ENCODE measurements around the gene TSPAN11. TPM values are rescaled to one million over a fixed set of nuclear protein-coding genes. Genes with fewer than 3 reads are reported as not detected.

Gene TSPAN11
- total and polyA plus RNA-seq, 2 donors (not counting 1 experiment from before 2014, with no cell fraction given), result not detected

DNA sequence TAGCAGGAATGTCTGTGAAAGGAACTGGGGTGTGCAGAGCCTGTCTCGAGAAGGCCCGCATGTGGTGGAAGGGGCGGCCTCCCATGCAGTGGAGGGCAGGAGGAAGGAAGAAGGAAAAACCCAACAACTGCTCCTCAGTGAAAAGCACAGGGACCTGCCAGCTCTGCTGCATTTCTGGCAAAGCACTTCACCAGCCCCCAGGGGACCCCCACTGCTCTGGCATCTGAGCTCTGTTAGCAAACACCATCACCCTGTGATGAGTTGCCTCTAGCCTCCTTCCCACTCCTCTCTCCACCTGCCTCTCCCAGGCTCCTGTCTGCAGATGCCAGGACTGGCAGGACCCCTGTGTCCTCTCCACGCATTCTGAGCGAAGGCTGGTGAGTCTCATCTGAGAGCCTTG is 78.1 kb downstream of the TSPAN11 start:
- Histone ChIP-seq H2AFZ (ENCODE audit: insufficient read depth, low read depth, low read length, poor library complexity, severe bottlenecking) (no peak overlapping the region), H3K27me3 (replicated peaks in 1 of 4; ENCODE audit: control extremely low read depth in 1 of 4, control insufficient read depth in 3 of 4, insufficient read depth in 4 of 4, low read length in 3 of 4) (no peaks in the 10 kb centered on the region), H3K27ac (ENCODE audit: low read length in 2 of 2) (no peak overlapping the region), H3K4me2 (replicated peaks; ENCODE audit: low read depth, low read length, poor library complexity, severe bottlenecking) (no peak overlapping the region), H3K4me3 (ENCODE audit: control extremely low read depth in 1 of 5, extremely low read depth in 1 of 5, insufficient read depth in 1 of 5, low read depth in 2 of 5, low read length in 4 of 5) (no peak overlapping the region), H3K79me2 (ENCODE audit: control insufficient read depth, insufficient read depth, low read length) (no peaks in the 10 kb centered on the region), H3K9me3 (ENCODE audit: control extremely low read depth in 1 of 3, control insufficient read depth in 2 of 3, insufficient read depth in 1 of 3, low read length in 2 of 3) (no peaks in the 10 kb centered on the region), H4K20me1 (ENCODE audit: control insufficient read depth, insufficient read depth, low read length, poor library complexity, severe bottlenecking) (no peaks in the 10 kb centered on the region), H3K9ac (ENCODE audit: low read length) (no peak overlapping the region), H3K4me1 (ENCODE audit: control insufficient read depth in 2 of 2, insufficient read depth in 2 of 2, low read length in 2 of 2) (no peaks in the 10 kb centered on the region), H3K36me3 (replicated peaks in 1 of 2; ENCODE audit: control extremely low read depth in 1 of 2, control insufficient read depth in 1 of 2, extremely low read depth in 1 of 2, insufficient read depth in 2 of 2, low read length in 1 of 2) (no peaks in the 10 kb centered on the region)
- CTCF ChIA-PET, result no interaction called here
- Mint-ChIP-seq H3K4me1 (no peaks in the 10 kb centered on the region), H3K4me3 (no peak overlapping the region), H3K9me3 (ENCODE audit: insufficient read depth) (no peaks in the 10 kb centered on the region), H3K27me3 (no peaks in the 10 kb centered on the region), H3K27ac (no peak overlapping the region)
- no peak for TF ChIP-seq EZH2 (IDR thresholded peaks at IDR 0.05; ENCODE audit: borderline replicate concordance, insufficient read depth, low read depth, low read length, poor library complexity, severe bottlenecking)
- TF ChIP-seq, protein P1, sequence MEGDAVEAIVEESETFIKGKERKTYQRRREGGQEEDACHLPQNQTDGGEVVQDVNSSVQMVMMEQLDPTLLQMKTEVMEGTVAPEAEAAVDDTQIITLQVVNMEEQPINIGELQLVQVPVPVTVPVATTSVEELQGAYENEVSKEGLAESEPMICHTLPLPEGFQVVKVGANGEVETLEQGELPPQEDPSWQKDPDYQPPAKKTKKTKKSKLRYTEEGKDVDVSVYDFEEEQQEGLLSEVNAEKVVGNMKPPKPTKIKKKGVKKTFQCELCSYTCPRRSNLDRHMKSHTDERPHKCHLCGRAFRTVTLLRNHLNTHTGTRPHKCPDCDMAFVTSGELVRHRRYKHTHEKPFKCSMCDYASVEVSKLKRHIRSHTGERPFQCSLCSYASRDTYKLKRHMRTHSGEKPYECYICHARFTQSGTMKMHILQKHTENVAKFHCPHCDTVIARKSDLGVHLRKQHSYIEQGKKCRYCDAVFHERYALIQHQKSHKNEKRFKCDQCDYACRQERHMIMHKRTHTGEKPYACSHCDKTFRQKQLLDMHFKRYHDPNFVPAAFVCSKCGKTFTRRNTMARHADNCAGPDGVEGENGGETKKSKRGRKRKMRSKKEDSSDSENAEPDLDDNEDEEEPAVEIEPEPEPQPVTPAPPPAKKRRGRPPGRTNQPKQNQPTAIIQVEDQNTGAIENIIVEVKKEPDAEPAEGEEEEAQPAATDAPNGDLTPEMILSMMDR (IDR thresholded peaks at IDR 0.05), result no peak
- POLR2A ChIA-PET, result no interaction called here
- intact Hi-C loops (cut with micrococcal nuclease), result no loop called here
- 96% methylated on average over 3 of the region's 5 CpGs for WGBS (ENCODE audit: insufficient coverage)
- DNase-seq, result no peak
- ATAC-seq (ENCODE audit: low read depth), result no peak

DNA sequence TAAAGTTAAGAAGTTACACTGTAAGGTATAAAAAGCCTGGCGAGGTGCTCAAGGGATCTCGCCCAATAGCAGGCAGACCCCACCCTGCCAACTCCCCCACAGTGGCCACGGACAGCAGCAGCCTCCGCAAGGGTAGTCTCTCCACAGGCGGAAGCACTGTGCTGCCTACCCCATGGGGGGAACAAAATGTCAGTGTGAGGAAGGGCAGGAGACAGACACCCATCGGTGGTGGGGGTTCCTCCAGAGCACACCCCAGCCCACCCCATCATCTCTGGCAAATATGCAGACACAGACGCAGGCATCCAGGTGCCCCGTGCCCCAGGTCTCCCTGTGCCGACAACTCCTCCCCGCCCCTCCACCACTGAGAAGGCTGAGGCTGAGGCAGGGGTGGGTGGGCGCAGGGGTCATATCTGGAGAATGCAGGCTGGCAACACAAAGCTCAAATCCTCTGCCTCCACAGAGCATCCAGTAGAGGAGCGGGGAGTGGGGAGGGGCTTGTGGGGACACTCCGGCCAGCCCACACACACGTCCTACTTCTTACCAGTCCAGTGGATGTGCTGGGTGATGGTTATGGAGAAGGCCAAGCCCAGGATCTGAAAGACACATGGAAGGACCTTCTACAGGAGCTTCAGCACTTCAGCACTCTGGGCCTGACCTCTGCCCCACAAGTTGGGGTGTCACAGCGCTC is 78.9 kb downstream of the TSPAN11 start:
- no peaks in the 10 kb centered on the region for H3K9me3 ChIP-seq (ENCODE audit: control extremely low read depth in 1 of 3, control insufficient read depth in 2 of 3, insufficient read depth in 1 of 3, low read length in 2 of 3)
- H3K79me2 ChIP-seq (ENCODE audit: control insufficient read depth, insufficient read depth, low read length), result no peaks in the 10 kb centered on the region
- H3K27ac Mint-ChIP-seq, result no peak overlapping the region
- no peaks in the 10 kb centered on the region for H3K27me3 Mint-ChIP-seq
- no peaks in the 10 kb centered on the region for H3K27me3 ChIP-seq (replicated peaks in 1 of 4; ENCODE audit: control extremely low read depth in 1 of 4, control insufficient read depth in 3 of 4, insufficient read depth in 4 of 4, low read length in 3 of 4)
- 100% methylated on average over 1 of the region's 15 CpGs for WGBS (ENCODE audit: insufficient coverage)
- DNase-seq, result no peak
- no peaks in the 10 kb centered on the region for H4K20me1 ChIP-seq (ENCODE audit: control insufficient read depth, insufficient read depth, low read length, poor library complexity, severe bottlenecking)
- H3K36me3 ChIP-seq (replicated peaks in 1 of 2; ENCODE audit: control extremely low read depth in 1 of 2, control insufficient read depth in 1 of 2, extremely low read depth in 1 of 2, insufficient read depth in 2 of 2, low read length in 1 of 2), result no peaks in the 10 kb centered on the region
- H3K27ac ChIP-seq (ENCODE audit: low read length in 2 of 2), result no peak overlapping the region
- H3K9me3 Mint-ChIP-seq (ENCODE audit: insufficient read depth), result no peaks in the 10 kb centered on the region
- ATAC-seq (ENCODE audit: low read depth), result no peak
- H3K4me2 ChIP-seq (replicated peaks; ENCODE audit: low read depth, low read length, poor library complexity, severe bottlenecking), result no peak overlapping the region
- H3K4me1 Mint-ChIP-seq, result no peaks in the 10 kb centered on the region
- no peak overlapping the region for H3K9ac ChIP-seq (ENCODE audit: low read length)
- CTCF ChIA-PET, result no interaction called here
- no peak overlapping the region for H3K4me3 Mint-ChIP-seq
- no peak overlapping the region for H2AFZ ChIP-seq (ENCODE audit: insufficient read depth, low read depth, low read length, poor library complexity, severe bottlenecking)
- no peak overlapping the region for H3K4me3 ChIP-seq (ENCODE audit: control extremely low read depth in 1 of 5, extremely low read depth in 1 of 5, insufficient read depth in 1 of 5, low read depth in 2 of 5, low read length in 4 of 5)
- POLR2A ChIA-PET, result no interaction called here
- no peak for TF ChIP-seq EZH2 (IDR thresholded peaks at IDR 0.05; ENCODE audit: borderline replicate concordance, insufficient read depth, low read depth, low read length, poor library complexity, severe bottlenecking)
- TF ChIP-seq, protein P1 (IDR thresholded peaks at IDR 0.05), result no peak
- H3K4me1 ChIP-seq (ENCODE audit: control insufficient read depth in 2 of 2, insufficient read depth in 2 of 2, low read length in 2 of 2), result no peaks in the 10 kb centered on the region
- intact Hi-C loops (cut with micrococcal nuclease), result no loop called here
